Left ventricle myocardium inferior (tissue), 1 donor: ENCODE measurements around the gene PLEKHG4B. TPM values are rescaled to one million over a fixed set of nuclear protein-coding genes. Genes with fewer than 3 reads are reported as not detected.

ENCODE experiments used
- DNase-seq: peaks from one replicate; pipeline ENCODE4 v3.0.0-alpha.2; 2020
- H3K27ac ChIP-seq: fragments of 200-600 bp; replicated peaks from 2 replicates; pipeline ENCODE4 v1.8.0; 2021
- H3K27me3 ChIP-seq: fragments of 200-600 bp; 2 replicates; pipeline ENCODE4 v1.8.0; 2021; ENCODE audit warnings: low read depth
- H3K36me3 ChIP-seq: fragments of 200-600 bp; 2 replicates; pipeline ENCODE4 v1.8.0; 2021
- H3K4me1 ChIP-seq: fragments of 200-600 bp; 2 replicates; pipeline ENCODE4 v1.8.0; 2021
- H3K4me3 ChIP-seq: fragments of 200-600 bp; 2 replicates; pipeline ENCODE4 v1.8.0; 2021; ENCODE audit warnings: mild to moderate bottlenecking, moderate library complexity
- H3K9me3 ChIP-seq: fragments of 200-600 bp; replicated peaks from 2 replicates; pipeline ENCODE4 v1.8.0; 2021
- intact Hi-C: fragments of 100-400 bp; cut with micrococcal nuclease; formaldehyde crosslinking; loops from one replicate; pipeline ENCODE4 v1.11.0; 2022
- total RNA-seq: library from RNA; stranded (reverse); fragmentation: NEBNext Ultra II Directional; extraction: Animal tissue kit (Norgen Biotek cat#: 25700); gene quantifications from one replicate; pipeline ENCODE4 v1.2.1, GENCODE V29; 2021
- TF ChIP-seq, protein P1 (sequence below): fragments of 200-600 bp; IDR thresholded peaks from 2 replicates; pipeline ENCODE4 v1.8.0; 2021; ENCODE audit warnings: antibody characterized with exemption, mild to moderate bottlenecking, borderline replicate concordance
- donor health status: DM: no; HTN: yes; CAD: no; lungs with severe emphysema.

The PLEKHG4B gene
- total RNA-seq, 1 donor from 2014 or later, result not detected

DNA sequence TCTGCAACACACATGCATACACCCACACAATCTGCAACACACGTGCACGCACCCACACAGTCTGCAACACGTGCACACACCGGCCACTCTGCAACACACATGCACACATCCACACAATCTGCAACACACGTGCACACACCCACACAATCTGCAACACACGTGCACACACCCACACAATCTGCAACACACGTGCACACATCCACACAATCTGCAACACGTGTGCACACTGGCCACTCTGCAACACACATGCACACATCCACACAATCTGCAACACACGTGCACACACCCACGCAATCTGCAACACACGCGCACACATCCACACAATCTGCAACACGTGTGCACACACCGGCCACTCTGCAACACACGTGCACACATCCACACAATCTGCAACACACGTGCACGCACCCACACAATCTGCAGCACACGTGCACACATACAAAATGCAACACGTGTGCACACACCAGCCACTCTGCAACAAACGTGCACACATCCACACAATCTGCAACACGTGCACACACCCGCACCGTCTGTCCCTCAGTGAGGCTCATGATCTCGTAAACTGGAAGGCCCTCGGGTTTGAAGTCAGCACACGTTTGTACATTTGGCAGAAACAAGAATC is 18.4 kb downstream of the PLEKHG4B start:
- intact Hi-C loops, result no loop called here
- Histone ChIP-seq H3K36me3 (no peaks in the 10 kb centered on the region), H3K27ac (no peak overlapping the region), H3K4me1 (no peaks in the 10 kb centered on the region), H3K4me3 (no peak overlapping the region), H3K27me3 (peaks cover 76% of the 10 kb centered on the region), H3K9me3 (no peaks in the 10 kb centered on the region)
- DNase-seq, result no peak
- TF ChIP-seq, protein P1, sequence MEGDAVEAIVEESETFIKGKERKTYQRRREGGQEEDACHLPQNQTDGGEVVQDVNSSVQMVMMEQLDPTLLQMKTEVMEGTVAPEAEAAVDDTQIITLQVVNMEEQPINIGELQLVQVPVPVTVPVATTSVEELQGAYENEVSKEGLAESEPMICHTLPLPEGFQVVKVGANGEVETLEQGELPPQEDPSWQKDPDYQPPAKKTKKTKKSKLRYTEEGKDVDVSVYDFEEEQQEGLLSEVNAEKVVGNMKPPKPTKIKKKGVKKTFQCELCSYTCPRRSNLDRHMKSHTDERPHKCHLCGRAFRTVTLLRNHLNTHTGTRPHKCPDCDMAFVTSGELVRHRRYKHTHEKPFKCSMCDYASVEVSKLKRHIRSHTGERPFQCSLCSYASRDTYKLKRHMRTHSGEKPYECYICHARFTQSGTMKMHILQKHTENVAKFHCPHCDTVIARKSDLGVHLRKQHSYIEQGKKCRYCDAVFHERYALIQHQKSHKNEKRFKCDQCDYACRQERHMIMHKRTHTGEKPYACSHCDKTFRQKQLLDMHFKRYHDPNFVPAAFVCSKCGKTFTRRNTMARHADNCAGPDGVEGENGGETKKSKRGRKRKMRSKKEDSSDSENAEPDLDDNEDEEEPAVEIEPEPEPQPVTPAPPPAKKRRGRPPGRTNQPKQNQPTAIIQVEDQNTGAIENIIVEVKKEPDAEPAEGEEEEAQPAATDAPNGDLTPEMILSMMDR, result no peak

- intact Hi-C loops, result no loop called here
- TF ChIP-seq, protein P1, result no peak
- Histone ChIP-seq H3K36me3 (no peaks in the 10 kb centered on the region), H3K27me3 (peaks cover 75% of the 10 kb centered on the region), H3K27ac (no peak overlapping the region), H3K4me3 (no peak overlapping the region), H3K9me3 (no peaks in the 10 kb centered on the region), H3K4me1 (no peaks in the 10 kb centered on the region)
- no peak for DNase-seq
Observed at GRCh38 chr5:111171-111570, 19.2 kb downstream of the PLEKHG4B start.

GRCh38 chr5:119486-120097 is 27.6 kb downstream of the PLEKHG4B start:
- intact Hi-C loops, result no loop called here
- TF ChIP-seq, protein P1, result no peak

DNA sequence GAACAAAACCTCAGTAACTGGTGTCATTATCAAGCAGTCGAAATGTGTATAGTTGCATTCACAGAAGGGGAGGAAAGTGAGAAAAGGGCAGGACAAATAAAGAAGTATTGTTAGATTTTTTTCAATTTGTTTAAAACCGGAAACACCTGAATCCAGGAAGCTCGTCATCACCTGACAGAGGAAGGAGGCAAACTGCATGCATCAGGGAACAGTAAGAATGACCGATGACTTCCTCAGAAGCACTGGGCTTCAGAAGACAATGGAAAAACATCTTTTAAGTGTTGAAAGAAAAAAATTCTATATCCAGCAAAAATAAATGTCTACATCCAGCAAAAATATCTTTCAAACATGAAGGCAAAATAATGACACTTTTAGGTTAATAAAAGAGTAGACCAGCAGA is 29.5 kb downstream of the PLEKHG4B start:
- peaks cover 49% of the 10 kb centered on the region for H3K9me3 ChIP-seq
- intact Hi-C loops, result no loop called here
- H3K27ac ChIP-seq, result no peak overlapping the region
- TF ChIP-seq, protein P1, result no peak
- H3K4me1 ChIP-seq, result no peaks in the 10 kb centered on the region
- H3K4me3 ChIP-seq, result no peak overlapping the region
- H3K36me3 ChIP-seq, result no peaks in the 10 kb centered on the region
- DNase-seq, result no peak
- peaks cover 35% of the 10 kb centered on the region for H3K27me3 ChIP-seq

More at GRCh38 chr5:119486-120097, 27.6 kb downstream of the PLEKHG4B start:
- DNase-seq, result no peak
- H3K36me3 ChIP-seq, result no peaks in the 10 kb centered on the region
- no peaks in the 10 kb centered on the region for H3K4me1 ChIP-seq
- peaks cover 39% of the 10 kb centered on the region for H3K27me3 ChIP-seq
- no peak overlapping the region for H3K4me3 ChIP-seq
- H3K27ac ChIP-seq, result no peak overlapping the region
- peaks cover 31% of the 10 kb centered on the region for H3K9me3 ChIP-seq

DNA sequence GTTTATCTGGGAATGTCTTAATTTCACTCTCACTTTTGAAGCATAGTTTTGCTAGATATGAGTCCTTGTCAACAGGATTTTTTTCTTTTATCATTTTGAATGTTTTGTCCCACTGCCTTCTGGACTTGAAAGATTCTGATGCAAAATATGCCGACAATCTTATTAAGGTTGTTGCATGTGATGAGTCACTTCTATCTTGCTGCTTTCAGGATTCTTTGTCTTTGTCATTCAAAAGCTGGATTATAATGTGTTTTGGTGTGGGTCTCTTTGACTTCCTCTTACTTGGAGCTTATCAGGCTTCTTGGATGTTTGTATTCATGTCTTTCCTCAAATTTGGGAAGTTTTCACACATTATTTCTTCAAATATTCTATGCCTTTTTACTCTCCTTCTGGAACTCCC is 33.8 kb downstream of the PLEKHG4B start:
- H3K4me3 ChIP-seq, result no peak overlapping the region
- no peaks in the 10 kb centered on the region for H3K4me1 ChIP-seq
- no peak overlapping the region for H3K27ac ChIP-seq
- no peaks in the 10 kb centered on the region for H3K36me3 ChIP-seq
- H3K27me3 ChIP-seq, result peaks cover 38% of the 10 kb centered on the region
- H3K9me3 ChIP-seq, result peaks cover 47% of the 10 kb centered on the region
- TF ChIP-seq, protein P1, result no peak
- DNase-seq, result no peak
- intact Hi-C loops, result no loop called here
